ENCODE results near the gene TCIRG1.

DNA sequence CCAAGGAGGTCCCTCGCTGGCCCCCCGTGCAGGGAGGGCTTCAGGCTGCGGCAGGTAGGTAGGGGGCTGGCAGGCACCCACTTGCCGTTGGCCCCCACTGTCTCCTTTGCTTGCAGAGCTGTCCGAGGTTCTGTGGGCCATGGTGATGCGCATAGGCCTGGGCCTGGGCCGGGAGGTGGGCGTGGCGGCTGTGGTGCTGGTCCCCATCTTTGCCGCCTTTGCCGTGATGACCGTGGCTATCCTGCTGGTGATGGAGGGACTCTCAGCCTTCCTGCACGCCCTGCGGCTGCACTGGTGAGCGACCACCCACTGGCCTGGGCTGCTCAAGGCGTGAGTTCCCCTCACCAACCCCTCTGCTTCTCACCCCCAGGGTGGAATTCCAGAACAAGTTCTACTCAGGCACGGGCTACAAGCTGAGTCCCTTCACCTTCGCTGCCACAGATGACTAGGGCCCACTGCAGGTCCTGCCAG lies 11.6 kb downstream of the TCIRG1 start:
- no peak for TF ChIP-seq POLR2A (IDR thresholded peaks at IDR 0.05; ENCODE audit: low read depth, low read length)
- no peak for TF ChIP-seq TAF1 (IDR thresholded peaks at IDR 0.05; ENCODE audit: low read depth, low read length)
- no peak for TF ChIP-seq POLR2AphosphoS5 (IDR thresholded peaks at IDR 0.05; ENCODE audit: low read depth, low read length)
- TF ChIP-seq SPI1 (IDR thresholded peaks at IDR 0.05; ENCODE audit: low read depth, low read length), result no peak

All from GM12891 (cell line).